ENCODE data around the gene FBH1. TPM values are rescaled to one million over a fixed set of nuclear protein-coding genes. Genes with fewer than 3 reads are reported as not detected.

Gene FBH1
- total RNA-seq, 1 donor from 2014 or later, result 37.7 TPM

GRCh38 chr10:5855979-5856700 is 33.9 kb upstream of the FBH1 start:
- Histone ChIP-seq H3K9ac (no peak overlapping the region), H3K4me2 (no peak overlapping the region), H3K4me1 (no peaks in the 10 kb centered on the region), H3K36me3 (no peaks in the 10 kb centered on the region), H3K27me3 (no peaks in the 10 kb centered on the region), H2AFZ (replicated peaks) (no peak overlapping the region), H3F3A (ENCODE audit: low read depth) (peaks cover 7% of the 10 kb centered on the region), H3K4me3 (no peak overlapping the region), H4K20me1 (ENCODE audit: low read depth) (no peaks in the 10 kb centered on the region), H3K9me3 (ENCODE audit: low read depth) (no peaks in the 10 kb centered on the region), H3K27ac (no peak overlapping the region), H3K79me2 (ENCODE audit: low read depth) (no peaks in the 10 kb centered on the region)
- TF ChIP-seq EZH2 (IDR thresholded peaks at IDR 0.05) (no peak), EZH2phosphoT487 (IDR thresholded peaks at IDR 0.05) (no peak), CTCF (IDR thresholded peaks at IDR 0.05) (no peak)
- Mint-ChIP-seq H3K36me3 (no peaks in the 10 kb centered on the region), H3K27ac (peak overlapping the region; percentile 67), H3K4me1 (peaks cover 8% of the 10 kb centered on the region), H3K9me3 (no peaks in the 10 kb centered on the region), H3K4me3 (peak overlapping the region; percentile 35), H3K27me3 (ENCODE audit: insufficient read depth, low read depth) (peaks cover 2% of the 10 kb centered on the region)
- no peak for DNase-seq (ENCODE audit: low spot score)

DNA sequence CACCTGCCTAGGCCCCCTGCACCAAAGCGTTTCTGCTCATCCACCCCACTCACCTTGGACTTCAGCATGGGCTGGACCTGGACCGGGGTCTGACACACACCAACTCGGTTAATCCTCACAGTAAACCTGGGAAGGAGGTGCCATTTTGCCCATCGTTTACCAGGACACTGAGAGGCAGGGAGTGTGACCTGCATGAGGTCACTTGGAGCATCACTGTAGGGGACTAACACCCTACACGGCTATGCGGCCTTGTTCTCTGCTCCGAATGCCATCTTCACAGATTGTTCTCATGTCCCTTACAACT is 33.4 kb upstream of the FBH1 start:
- no peak overlapping the region for H3K27ac Mint-ChIP-seq
- DNase-seq (ENCODE audit: low spot score), result no peak

GRCh38 chr10:5858811-5859210 is 31.2 kb upstream of the FBH1 start:
- H3K4me1 Mint-ChIP-seq, result peaks cover 4% of the 10 kb centered on the region
- H3K9me3 ChIP-seq (ENCODE audit: low read depth), result no peaks in the 10 kb centered on the region
- H3K79me2 ChIP-seq (ENCODE audit: low read depth), result no peaks in the 10 kb centered on the region
- H4K20me1 ChIP-seq (ENCODE audit: low read depth), result no peaks in the 10 kb centered on the region
- no peaks in the 10 kb centered on the region for H3K4me1 ChIP-seq
- H3K9me3 Mint-ChIP-seq, result no peaks in the 10 kb centered on the region
- H3K36me3 Mint-ChIP-seq, result peaks cover 11% of the 10 kb centered on the region
- no peak for TF ChIP-seq EZH2phosphoT487 (IDR thresholded peaks at IDR 0.05)
- no peak for TF ChIP-seq CTCF (IDR thresholded peaks at IDR 0.05)
- no peak for TF ChIP-seq EZH2 (IDR thresholded peaks at IDR 0.05)
- DNase-seq (ENCODE audit: low spot score), result no peak
- H3K27ac ChIP-seq, result no peak overlapping the region
- H3F3A ChIP-seq (ENCODE audit: low read depth), result no peaks in the 10 kb centered on the region
- no peak overlapping the region for H2AFZ ChIP-seq (replicated peaks)
- no peak overlapping the region for H3K9ac ChIP-seq
- H3K36me3 ChIP-seq, result no peaks in the 10 kb centered on the region
- H3K27me3 Mint-ChIP-seq (ENCODE audit: insufficient read depth, low read depth), result peaks cover 5% of the 10 kb centered on the region
- no peak overlapping the region for H3K4me2 ChIP-seq
- H3K27me3 ChIP-seq, result no peaks in the 10 kb centered on the region
- H3K4me3 Mint-ChIP-seq, result no peak overlapping the region
- no peak overlapping the region for H3K4me3 ChIP-seq
- H3K27ac Mint-ChIP-seq, result no peak overlapping the region

More for the DNA sequence above, 33.4 kb upstream of the FBH1 start:
- H3K9me3 ChIP-seq (ENCODE audit: low read depth), result no peaks in the 10 kb centered on the region
- Mint-ChIP-seq H3K27me3 (ENCODE audit: insufficient read depth, low read depth) (peaks cover 2% of the 10 kb centered on the region), H3K9me3 (no peaks in the 10 kb centered on the region), H3K4me1 (peaks cover 8% of the 10 kb centered on the region), H3K36me3 (peaks cover 4% of the 10 kb centered on the region), H3K4me3 (no peak overlapping the region)
- no peak overlapping the region for H3K4me2 ChIP-seq
- no peaks in the 10 kb centered on the region for H3K79me2 ChIP-seq (ENCODE audit: low read depth)
- H3K36me3 ChIP-seq, result no peaks in the 10 kb centered on the region
- no peaks in the 10 kb centered on the region for H3K27me3 ChIP-seq
- H4K20me1 ChIP-seq (ENCODE audit: low read depth), result no peaks in the 10 kb centered on the region
- H3K4me3 ChIP-seq, result no peak overlapping the region
- H3K4me1 ChIP-seq, result no peaks in the 10 kb centered on the region
- TF ChIP-seq EZH2phosphoT487 (IDR thresholded peaks at IDR 0.05) (no peak), CTCF (IDR thresholded peaks at IDR 0.05) (no peak), EZH2 (IDR thresholded peaks at IDR 0.05) (no peak)
- peaks cover 7% of the 10 kb centered on the region for H3F3A ChIP-seq (ENCODE audit: low read depth)
- no peak overlapping the region for H3K27ac ChIP-seq
- H3K9ac ChIP-seq, result no peak overlapping the region
- H2AFZ ChIP-seq (replicated peaks), result no peak overlapping the region

Data from neural progenitor cell (in vitro differentiated cells).